Activated CD4-positive, alpha-beta T cell treated with anti-CD3 and anti-CD28 coated beads, Interleukin-2, amount 50 U/mL, for 24 hours (primary cell): Measurements from ENCODE around the gene WWC1.

Experiments
- DNase-seq, 2 donors: peaks; one replicate each; pipeline ENCODE4 v3.0.0-alpha.2; 2020; ENCODE audit warnings: low read depth in 1 of 2, low spot score in 1 of 2

WWC1 gene

GRCh38 chr5:168360521-168361285, 69.3 kb downstream of the WWC1 start:
- DNase-seq = no peak

- no peak for DNase-seq
Observed at GRCh38 chr5:168362097-168362885, 70.8 kb downstream of the WWC1 start.

GRCh38 chr5:168364151-168364661, 72.8 kb downstream of the WWC1 start:
- no peak for DNase-seq

GRCh38 chr5:168364750-168365550, 73.5 kb downstream of the WWC1 start:
- no peak for DNase-seq

GRCh38 chr5:168365581-168366081, 74.2 kb downstream of the WWC1 start:
- DNase-seq = no peak

- DNase-seq = no peak
Observed at GRCh38 chr5:168366116-168366515, 74.7 kb downstream of the WWC1 start.

GRCh38 chr5:168368854-168369253, 77.4 kb downstream of the WWC1 start:
- DNase-seq = no peak

GRCh38 chr5:168370831-168371230, 79.4 kb downstream of the WWC1 start:
- DNase-seq = no peak

GRCh38 chr5:168372356-168372946, 81.0 kb downstream of the WWC1 start:
- no peak for DNase-seq

- no peak for DNase-seq
Observed at GRCh38 chr5:168374532-168374931, 83.1 kb downstream of the WWC1 start.

GRCh38 chr5:168375214-168375613, 83.8 kb downstream of the WWC1 start:
- no peak for DNase-seq

GRCh38 chr5:168377525-168377924, 86.1 kb downstream of the WWC1 start:
- no peak for DNase-seq

- no peak for DNase-seq
Observed at GRCh38 chr5:168378741-168379140, 87.3 kb downstream of the WWC1 start.

- DNase-seq = no peak
Observed at GRCh38 chr5:168382421-168382820, 91.0 kb downstream of the WWC1 start.

GRCh38 chr5:168390491-168390890, 99.0 kb downstream of the WWC1 start:
- DNase-seq = no peak

- DNase-seq = no peak
Observed at GRCh38 chr5:168393773-168394172, 102.3 kb downstream of the WWC1 start.

- DNase-seq = no peak
Observed at GRCh38 chr5:168400429-168401220, 109.2 kb downstream of the WWC1 start.

- no peak for DNase-seq
Observed at GRCh38 chr5:168401226-168401625, 109.8 kb downstream of the WWC1 start.

- DNase-seq = no peak
Observed at GRCh38 chr5:168401880-168402279, 110.4 kb downstream of the WWC1 start.

- DNase-seq = no peak
Observed at GRCh38 chr5:168404365-168404764, 112.9 kb downstream of the WWC1 start.
